ENCODE measurements around the gene PTPRZ1. TPM values are rescaled to one million over a fixed set of nuclear protein-coding genes. Genes with fewer than 3 reads are reported as not detected.

PTPRZ1 gene
- total and polyA plus RNA-seq, 2 of the 8 experiments (the other 6 are each of a cell fraction or from before 2014, with no cell fraction given): 112 to 135 TPM

DNA sequence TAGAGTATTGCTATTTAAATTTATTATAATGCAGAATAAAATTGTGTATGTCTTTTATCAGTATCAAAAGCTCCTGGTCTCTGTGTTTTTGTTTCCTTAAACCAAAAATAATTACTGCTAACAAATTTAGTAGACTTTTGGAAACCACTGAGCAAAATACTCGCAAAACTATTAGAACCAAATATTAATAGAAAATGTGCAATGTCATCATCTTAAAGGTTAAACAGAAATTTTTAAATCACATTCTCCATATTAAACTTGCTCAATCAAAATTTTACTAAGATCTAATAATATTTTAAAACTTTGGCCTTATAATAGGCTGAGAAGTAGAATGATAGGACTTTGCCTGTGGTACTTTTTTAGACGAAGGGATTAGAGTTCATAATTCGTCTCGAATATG, 222.7 kb downstream of the PTPRZ1 start (continued):
- TF ChIP-seq, protein P1, sequence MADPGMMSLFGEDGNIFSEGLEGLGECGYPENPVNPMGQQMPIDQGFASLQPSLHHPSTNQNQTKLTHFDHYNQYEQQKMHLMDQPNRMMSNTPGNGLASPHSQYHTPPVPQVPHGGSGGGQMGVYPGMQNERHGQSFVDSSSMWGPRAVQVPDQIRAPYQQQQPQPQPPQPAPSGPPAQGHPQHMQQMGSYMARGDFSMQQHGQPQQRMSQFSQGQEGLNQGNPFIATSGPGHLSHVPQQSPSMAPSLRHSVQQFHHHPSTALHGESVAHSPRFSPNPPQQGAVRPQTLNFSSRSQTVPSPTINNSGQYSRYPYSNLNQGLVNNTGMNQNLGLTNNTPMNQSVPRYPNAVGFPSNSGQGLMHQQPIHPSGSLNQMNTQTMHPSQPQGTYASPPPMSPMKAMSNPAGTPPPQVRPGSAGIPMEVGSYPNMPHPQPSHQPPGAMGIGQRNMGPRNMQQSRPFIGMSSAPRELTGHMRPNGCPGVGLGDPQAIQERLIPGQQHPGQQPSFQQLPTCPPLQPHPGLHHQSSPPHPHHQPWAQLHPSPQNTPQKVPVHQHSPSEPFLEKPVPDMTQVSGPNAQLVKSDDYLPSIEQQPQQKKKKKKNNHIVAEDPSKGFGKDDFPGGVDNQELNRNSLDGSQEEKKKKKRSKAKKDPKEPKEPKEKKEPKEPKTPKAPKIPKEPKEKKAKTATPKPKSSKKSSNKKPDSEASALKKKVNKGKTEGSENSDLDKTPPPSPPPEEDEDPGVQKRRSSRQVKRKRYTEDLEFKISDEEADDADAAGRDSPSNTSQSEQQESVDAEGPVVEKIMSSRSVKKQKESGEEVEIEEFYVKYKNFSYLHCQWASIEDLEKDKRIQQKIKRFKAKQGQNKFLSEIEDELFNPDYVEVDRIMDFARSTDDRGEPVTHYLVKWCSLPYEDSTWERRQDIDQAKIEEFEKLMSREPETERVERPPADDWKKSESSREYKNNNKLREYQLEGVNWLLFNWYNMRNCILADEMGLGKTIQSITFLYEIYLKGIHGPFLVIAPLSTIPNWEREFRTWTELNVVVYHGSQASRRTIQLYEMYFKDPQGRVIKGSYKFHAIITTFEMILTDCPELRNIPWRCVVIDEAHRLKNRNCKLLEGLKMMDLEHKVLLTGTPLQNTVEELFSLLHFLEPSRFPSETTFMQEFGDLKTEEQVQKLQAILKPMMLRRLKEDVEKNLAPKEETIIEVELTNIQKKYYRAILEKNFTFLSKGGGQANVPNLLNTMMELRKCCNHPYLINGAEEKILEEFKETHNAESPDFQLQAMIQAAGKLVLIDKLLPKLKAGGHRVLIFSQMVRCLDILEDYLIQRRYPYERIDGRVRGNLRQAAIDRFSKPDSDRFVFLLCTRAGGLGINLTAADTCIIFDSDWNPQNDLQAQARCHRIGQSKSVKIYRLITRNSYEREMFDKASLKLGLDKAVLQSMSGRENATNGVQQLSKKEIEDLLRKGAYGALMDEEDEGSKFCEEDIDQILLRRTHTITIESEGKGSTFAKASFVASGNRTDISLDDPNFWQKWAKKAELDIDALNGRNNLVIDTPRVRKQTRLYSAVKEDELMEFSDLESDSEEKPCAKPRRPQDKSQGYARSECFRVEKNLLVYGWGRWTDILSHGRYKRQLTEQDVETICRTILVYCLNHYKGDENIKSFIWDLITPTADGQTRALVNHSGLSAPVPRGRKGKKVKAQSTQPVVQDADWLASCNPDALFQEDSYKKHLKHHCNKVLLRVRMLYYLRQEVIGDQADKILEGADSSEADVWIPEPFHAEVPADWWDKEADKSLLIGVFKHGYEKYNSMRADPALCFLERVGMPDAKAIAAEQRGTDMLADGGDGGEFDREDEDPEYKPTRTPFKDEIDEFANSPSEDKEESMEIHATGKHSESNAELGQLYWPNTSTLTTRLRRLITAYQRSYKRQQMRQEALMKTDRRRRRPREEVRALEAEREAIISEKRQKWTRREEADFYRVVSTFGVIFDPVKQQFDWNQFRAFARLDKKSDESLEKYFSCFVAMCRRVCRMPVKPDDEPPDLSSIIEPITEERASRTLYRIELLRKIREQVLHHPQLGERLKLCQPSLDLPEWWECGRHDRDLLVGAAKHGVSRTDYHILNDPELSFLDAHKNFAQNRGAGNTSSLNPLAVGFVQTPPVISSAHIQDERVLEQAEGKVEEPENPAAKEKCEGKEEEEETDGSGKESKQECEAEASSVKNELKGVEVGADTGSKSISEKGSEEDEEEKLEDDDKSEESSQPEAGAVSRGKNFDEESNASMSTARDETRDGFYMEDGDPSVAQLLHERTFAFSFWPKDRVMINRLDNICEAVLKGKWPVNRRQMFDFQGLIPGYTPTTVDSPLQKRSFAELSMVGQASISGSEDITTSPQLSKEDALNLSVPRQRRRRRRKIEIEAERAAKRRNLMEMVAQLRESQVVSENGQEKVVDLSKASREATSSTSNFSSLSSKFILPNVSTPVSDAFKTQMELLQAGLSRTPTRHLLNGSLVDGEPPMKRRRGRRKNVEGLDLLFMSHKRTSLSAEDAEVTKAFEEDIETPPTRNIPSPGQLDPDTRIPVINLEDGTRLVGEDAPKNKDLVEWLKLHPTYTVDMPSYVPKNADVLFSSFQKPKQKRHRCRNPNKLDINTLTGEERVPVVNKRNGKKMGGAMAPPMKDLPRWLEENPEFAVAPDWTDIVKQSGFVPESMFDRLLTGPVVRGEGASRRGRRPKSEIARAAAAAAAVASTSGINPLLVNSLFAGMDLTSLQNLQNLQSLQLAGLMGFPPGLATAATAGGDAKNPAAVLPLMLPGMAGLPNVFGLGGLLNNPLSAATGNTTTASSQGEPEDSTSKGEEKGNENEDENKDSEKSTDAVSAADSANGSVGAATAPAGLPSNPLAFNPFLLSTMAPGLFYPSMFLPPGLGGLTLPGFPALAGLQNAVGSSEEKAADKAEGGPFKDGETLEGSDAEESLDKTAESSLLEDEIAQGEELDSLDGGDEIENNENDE (IDR thresholded peaks at IDR 0.05; ENCODE audit: insufficient replicate concordance, low read length): peak; percentile 3
- no peak for TF ChIP-seq GTF2F1 (IDR thresholded peaks at IDR 0.05; ENCODE audit: borderline replicate concordance, low read depth, low read length)
- no peak for TF ChIP-seq MAFK (IDR thresholded peaks at IDR 0.05; ENCODE audit: low read depth, low read length)
- no peak for TF ChIP-seq NANOG (IDR thresholded peaks at IDR 0.05; ENCODE audit: insufficient read depth, low read depth, low read length, poor library complexity, severe bottlenecking)
- TF ChIP-seq CHD1 (IDR thresholded peaks at IDR 0.05; ENCODE audit: low read depth, low read length): no peak
- TF ChIP-seq, protein P2, sequence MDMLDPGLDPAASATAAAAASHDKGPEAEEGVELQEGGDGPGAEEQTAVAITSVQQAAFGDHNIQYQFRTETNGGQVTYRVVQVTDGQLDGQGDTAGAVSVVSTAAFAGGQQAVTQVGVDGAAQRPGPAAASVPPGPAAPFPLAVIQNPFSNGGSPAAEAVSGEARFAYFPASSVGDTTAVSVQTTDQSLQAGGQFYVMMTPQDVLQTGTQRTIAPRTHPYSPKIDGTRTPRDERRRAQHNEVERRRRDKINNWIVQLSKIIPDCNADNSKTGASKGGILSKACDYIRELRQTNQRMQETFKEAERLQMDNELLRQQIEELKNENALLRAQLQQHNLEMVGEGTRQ (IDR thresholded peaks at IDR 0.05; ENCODE audit: low read length): no peak
- TF ChIP-seq SUZ12 (IDR thresholded peaks at IDR 0.05; ENCODE audit: low read length): no peak

Measured in H1 (cell line).